Activated B cell treated with CpG ODN at 0.5 μM for 24 hours (primary cell): ENCODE measurements around the gene KCNA3. TPM values are rescaled to one million over a fixed set of nuclear protein-coding genes. Genes with fewer than 3 reads are reported as not detected.

Source experiments
- ATAC-seq: fragments of 200-7000 bp; cut with Tn5 transposase; one replicate; pipeline ENCODE4 v1.10.0; 2021; ENCODE audit warnings: low read depth, mild to moderate bottlenecking, moderate library complexity
- CTCF ChIA-PET: fragments of 350-600 bp; sonication (Branson Sonifier 250); formaldehyde crosslinking; loops from one replicate; lab custom pipeline; 2021; ENCODE audit warnings: antibody characterized with exemption; lab: Charles Lee
- POLR2A ChIA-PET: fragments of 350-600 bp; sonication (Branson Sonifier 250); formaldehyde crosslinking; loops from one replicate; lab custom pipeline; 2021; ENCODE audit warnings: antibody characterized with exemption; lab: Charles Lee
- DNase-seq: peaks from one replicate; pipeline ENCODE4 v3.0.0; 2022
- H3K27ac Mint-ChIP-seq: one replicate; pipeline ENCODE4 v1.8.0; 2020; ENCODE audit warnings: mixed read lengths
- H3K27me3 Mint-ChIP-seq: one replicate; pipeline ENCODE4 v1.8.0; 2021; ENCODE audit warnings: mixed read lengths
- H3K36me3 Mint-ChIP-seq: one replicate; pipeline ENCODE4 v1.8.0; 2021; ENCODE audit warnings: low read depth, mixed read lengths
- H3K4me1 Mint-ChIP-seq: one replicate; pipeline ENCODE4 v1.8.0; 2021; ENCODE audit warnings: mixed read lengths
- H3K4me3 Mint-ChIP-seq: one replicate; pipeline ENCODE4 v1.8.0; 2020; ENCODE audit warnings: mild to moderate bottlenecking, mixed read lengths
- H3K9me3 Mint-ChIP-seq: one replicate; pipeline ENCODE4 v1.8.0; 2020; ENCODE audit warnings: mixed read lengths
- intact Hi-C: fragments of 100-400 bp; cut with micrococcal nuclease; formaldehyde crosslinking; loops from one replicate; pipeline ENCODE4 v1.15.1; 2024
- total RNA-seq: library from RNA; stranded (reverse); gene quantifications from 2 replicates; pipeline ENCODE4 v1.2.3, GENCODE V29; 2022
- TF ChIP-seq, protein P1 (sequence below): fragments of 200-600 bp; IDR thresholded peaks from one replicate; pipeline ENCODE4 v1.8.0; 2022; ENCODE audit warnings: antibody characterized with exemption, mild to moderate bottlenecking

KCNA3 gene
- total RNA-seq, 1 donor from 2014 or later = 20.0 TPM

DNA sequence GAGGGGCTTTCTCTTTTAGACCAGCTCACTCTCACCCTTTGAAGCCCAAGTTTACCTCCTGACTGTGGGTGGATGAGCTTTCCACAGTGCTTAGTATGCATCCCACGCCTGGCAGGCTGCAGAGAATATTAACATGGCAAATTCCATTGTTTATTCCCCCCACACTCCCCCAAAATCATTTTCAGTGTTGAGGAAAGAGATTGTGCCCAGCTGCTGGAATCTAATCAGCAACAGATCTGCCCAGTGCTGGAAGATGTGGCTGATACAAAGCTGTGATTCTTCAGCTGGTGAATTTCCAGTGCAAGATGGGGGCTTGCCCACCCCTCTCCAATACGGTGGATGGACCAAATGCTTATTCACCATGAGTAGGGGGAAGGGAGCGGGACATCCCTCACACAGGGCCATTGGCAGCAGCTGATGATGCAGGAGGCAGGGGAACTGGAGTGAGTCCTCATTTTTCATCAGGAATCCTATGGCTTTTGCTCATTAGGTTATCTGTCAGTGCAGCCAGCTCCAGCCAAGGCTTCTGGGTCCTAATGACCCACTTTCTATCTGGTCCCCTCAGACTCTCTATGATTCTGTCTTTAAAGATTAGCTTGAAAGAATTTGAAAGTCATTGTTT, 39.7 kb upstream of the KCNA3 start:
- Mint-ChIP-seq H3K36me3 (no peaks in the 10 kb centered on the region), H3K4me1 (no peaks in the 10 kb centered on the region), H3K27me3 (peaks cover 7% of the 10 kb centered on the region), H3K4me3 (no peak overlapping the region), H3K9me3 (no peaks in the 10 kb centered on the region), H3K27ac (no peak overlapping the region)
- ATAC-seq (no peak), DNase-seq (no peak)
- ChIA-PET POLR2A (interaction anchor here (0.6 kb wide), 1 partner anchor 488 kb away, joined by 3 read pairs; no protein-coding TSS in a partner anchor), CTCF (no interaction called here)
- intact Hi-C loops = no loop called here
- TF ChIP-seq, protein P1, sequence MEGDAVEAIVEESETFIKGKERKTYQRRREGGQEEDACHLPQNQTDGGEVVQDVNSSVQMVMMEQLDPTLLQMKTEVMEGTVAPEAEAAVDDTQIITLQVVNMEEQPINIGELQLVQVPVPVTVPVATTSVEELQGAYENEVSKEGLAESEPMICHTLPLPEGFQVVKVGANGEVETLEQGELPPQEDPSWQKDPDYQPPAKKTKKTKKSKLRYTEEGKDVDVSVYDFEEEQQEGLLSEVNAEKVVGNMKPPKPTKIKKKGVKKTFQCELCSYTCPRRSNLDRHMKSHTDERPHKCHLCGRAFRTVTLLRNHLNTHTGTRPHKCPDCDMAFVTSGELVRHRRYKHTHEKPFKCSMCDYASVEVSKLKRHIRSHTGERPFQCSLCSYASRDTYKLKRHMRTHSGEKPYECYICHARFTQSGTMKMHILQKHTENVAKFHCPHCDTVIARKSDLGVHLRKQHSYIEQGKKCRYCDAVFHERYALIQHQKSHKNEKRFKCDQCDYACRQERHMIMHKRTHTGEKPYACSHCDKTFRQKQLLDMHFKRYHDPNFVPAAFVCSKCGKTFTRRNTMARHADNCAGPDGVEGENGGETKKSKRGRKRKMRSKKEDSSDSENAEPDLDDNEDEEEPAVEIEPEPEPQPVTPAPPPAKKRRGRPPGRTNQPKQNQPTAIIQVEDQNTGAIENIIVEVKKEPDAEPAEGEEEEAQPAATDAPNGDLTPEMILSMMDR = no peak

DNA sequence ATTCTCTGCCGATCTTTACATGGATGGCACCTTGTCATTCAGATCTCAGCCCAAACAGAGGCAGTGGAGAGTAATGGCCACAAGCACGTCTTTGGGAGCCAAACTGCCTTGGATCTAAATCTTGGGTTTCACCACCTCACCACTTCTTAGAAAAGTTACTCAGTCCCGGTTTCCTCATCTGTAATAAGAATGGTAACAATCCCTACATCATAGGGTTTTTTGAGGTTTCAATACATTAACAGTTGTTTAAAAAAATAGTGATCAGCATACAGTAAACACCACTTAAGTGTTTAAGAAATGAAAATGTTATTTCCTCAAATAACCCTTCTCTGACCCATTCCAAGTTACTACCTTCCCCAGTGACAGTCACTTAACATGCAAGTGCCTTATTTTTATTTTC, 38.5 kb upstream of the KCNA3 start:
- no peak overlapping the region for H3K27ac Mint-ChIP-seq
- ATAC-seq = no peak

DNA sequence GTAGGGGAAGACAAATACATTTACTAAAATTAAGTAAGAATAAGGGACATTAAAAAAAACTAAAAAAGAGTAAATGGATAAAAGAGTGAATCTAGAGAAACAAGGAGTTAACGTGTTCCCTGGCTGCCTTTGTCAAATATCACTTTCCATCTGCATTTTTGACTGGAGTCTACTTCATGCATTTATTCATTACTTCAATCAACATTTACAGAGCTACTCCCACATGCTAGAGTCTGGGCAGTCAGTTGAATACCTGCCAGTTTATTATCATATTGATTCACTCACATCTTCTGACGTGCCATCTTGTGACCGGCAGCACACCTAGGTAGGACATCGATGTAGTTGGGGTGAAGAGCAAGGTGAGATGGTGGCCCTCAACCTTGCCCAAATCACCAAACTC, 35.6 kb upstream of the KCNA3 start:
- H3K4me1 Mint-ChIP-seq = no peaks in the 10 kb centered on the region
- DNase-seq = no peak
- POLR2A ChIA-PET = no interaction called here
- no peak for ATAC-seq
- no peak overlapping the region for H3K4me3 Mint-ChIP-seq
- CTCF ChIA-PET = no interaction called here
- TF ChIP-seq, protein P1 = no peak
- H3K9me3 Mint-ChIP-seq = no peaks in the 10 kb centered on the region
- H3K27ac Mint-ChIP-seq = no peak overlapping the region
- intact Hi-C loops = no loop called here
- no peaks in the 10 kb centered on the region for H3K36me3 Mint-ChIP-seq
- peaks cover 4% of the 10 kb centered on the region for H3K27me3 Mint-ChIP-seq

More for the DNA sequence above, 38.5 kb upstream of the KCNA3 start:
- Mint-ChIP-seq H3K36me3 (no peaks in the 10 kb centered on the region), H3K4me3 (no peak overlapping the region), H3K4me1 (no peaks in the 10 kb centered on the region), H3K27me3 (peaks cover 4% of the 10 kb centered on the region), H3K9me3 (no peaks in the 10 kb centered on the region)
- ChIA-PET CTCF (no interaction called here), POLR2A (no interaction called here)
- intact Hi-C loops = no loop called here
- TF ChIP-seq, protein P1 = no peak
- no peak for DNase-seq

DNA sequence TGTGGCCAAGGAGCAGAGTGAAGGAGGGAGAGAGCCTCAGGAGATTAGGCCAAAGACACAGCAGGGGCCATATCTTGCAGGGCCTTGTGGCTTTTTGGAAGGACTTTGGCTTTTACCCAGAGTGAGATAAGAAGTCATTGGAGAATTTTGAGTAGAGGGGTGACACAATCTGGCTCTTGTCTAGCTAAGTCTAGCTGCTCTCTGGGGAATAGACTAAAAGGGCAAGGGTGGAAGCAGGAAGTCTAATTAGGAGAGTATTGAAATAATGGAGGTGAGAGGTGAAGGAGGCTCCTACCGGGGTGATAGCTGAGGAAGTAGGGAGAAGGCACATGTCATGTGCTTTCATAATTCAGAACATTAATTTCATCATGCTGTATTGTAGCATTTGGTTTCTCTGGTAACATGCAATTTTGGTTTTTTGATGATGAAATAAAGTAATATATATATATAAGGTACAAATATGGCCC, 34.3 kb upstream of the KCNA3 start:
- H3K4me1 Mint-ChIP-seq = no peaks in the 10 kb centered on the region
- H3K4me3 Mint-ChIP-seq = no peak overlapping the region
- no peaks in the 10 kb centered on the region for H3K9me3 Mint-ChIP-seq
- ChIA-PET CTCF (no interaction called here), POLR2A (no interaction called here)
- TF ChIP-seq, protein P1 = no peak
- DNase-seq (no peak), ATAC-seq (no peak)
- intact Hi-C loops = no loop called here
- peaks cover 4% of the 10 kb centered on the region for H3K27me3 Mint-ChIP-seq
- H3K27ac Mint-ChIP-seq = no peak overlapping the region
- H3K36me3 Mint-ChIP-seq = no peaks in the 10 kb centered on the region

DNA sequence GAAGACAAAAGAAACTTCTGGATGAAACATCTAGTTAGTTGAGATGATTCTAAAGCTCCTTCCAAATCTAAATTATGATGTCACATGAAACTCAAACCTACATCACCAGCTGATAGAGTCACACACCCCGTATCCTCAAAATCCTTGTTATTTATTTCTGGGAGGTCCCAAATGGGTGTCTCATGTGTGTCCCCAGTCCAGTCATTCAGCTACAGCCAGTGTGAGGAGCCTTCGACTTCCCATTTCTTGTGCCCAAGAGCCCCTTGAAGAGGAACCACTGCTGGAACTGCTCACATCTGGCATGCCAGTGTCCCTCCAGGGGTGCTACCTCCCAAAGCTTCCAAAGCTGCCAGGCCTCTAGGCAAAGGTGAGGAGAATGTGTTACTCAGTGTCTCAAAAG, 32.5 kb upstream of the KCNA3 start:
- Mint-ChIP-seq H3K4me3 (no peak overlapping the region), H3K27me3 (peaks cover 4% of the 10 kb centered on the region), H3K27ac (no peak overlapping the region), H3K4me1 (no peaks in the 10 kb centered on the region), H3K36me3 (no peaks in the 10 kb centered on the region), H3K9me3 (no peaks in the 10 kb centered on the region)
- ATAC-seq (no peak), DNase-seq (no peak)
- intact Hi-C loops = no loop called here
- ChIA-PET CTCF (no interaction called here), POLR2A (no interaction called here)
- TF ChIP-seq, protein P1 = no peak
